Measurements from ENCODE around the gene TTLL8.

DNA sequence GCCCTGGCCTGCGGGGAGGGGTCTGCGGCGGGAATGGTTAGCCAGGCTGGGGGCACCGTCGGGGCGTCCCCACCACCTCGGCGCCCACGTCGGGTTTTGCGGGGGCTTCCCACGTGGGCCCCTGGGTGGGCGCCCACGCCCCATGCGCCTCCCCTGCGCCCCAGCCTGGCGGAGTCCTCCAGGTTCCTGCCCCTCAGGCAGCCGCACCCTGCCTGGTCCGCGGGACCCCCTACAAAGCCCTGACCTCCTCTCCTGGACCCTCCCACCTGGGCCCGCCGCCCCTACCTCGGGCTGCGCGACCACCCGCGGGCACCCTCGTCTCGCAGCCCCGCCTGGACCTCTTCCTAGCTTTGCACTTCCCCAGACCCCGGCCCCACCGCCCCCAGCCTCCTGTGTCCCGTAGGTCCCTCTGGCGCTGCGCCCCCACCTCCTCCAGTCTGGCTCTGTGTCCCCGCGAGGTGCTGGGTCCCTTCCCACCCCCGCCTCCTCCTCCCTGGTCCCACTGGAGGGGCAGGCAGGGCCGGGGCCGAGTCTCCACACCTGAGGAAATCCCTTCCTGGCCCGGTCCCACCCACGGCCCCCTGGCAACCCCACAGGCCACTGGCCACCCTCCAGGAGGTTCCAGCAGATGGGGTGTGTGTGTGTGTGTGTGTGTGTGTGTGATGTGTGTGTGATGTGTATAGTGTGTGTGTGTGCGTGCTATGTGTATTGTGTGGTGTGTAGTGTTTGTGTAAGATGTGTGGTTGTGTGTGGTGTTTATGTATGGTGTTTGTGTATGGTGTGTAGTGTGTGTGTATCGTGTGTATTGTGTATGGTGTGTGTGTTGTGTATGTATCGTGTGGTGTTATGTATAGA, 85.7 kb downstream of the TTLL8 start:
- TF ChIP-seq, protein P1, sequence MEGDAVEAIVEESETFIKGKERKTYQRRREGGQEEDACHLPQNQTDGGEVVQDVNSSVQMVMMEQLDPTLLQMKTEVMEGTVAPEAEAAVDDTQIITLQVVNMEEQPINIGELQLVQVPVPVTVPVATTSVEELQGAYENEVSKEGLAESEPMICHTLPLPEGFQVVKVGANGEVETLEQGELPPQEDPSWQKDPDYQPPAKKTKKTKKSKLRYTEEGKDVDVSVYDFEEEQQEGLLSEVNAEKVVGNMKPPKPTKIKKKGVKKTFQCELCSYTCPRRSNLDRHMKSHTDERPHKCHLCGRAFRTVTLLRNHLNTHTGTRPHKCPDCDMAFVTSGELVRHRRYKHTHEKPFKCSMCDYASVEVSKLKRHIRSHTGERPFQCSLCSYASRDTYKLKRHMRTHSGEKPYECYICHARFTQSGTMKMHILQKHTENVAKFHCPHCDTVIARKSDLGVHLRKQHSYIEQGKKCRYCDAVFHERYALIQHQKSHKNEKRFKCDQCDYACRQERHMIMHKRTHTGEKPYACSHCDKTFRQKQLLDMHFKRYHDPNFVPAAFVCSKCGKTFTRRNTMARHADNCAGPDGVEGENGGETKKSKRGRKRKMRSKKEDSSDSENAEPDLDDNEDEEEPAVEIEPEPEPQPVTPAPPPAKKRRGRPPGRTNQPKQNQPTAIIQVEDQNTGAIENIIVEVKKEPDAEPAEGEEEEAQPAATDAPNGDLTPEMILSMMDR (IDR thresholded peaks at IDR 0.05; ENCODE audit: low read depth, low read length), result no peak
- TF ChIP-seq POLR2A (IDR thresholded peaks at IDR 0.05; ENCODE audit: extremely low read depth, insufficient read length) (no peak), MYC (IDR thresholded peaks at IDR 0.05; ENCODE audit: low read depth, low read length) (no peak)
- TF ChIP-seq, protein P2, sequence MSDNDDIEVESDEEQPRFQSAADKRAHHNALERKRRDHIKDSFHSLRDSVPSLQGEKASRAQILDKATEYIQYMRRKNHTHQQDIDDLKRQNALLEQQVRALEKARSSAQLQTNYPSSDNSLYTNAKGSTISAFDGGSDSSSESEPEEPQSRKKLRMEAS (IDR thresholded peaks at IDR 0.05; ENCODE audit: low read depth, low read length), result no peak
